22Rv1 (cell line): ENCODE results near the gene ACTN3.

Experiments used
- ZFX ChIP-seq: fragments of 450-650 bp; IDR thresholded peaks from 2 replicates; pipeline ENCODE4 v1.6.1; 2017; ENCODE audit warnings: antibody characterized with exemption, borderline replicate concordance
- TF ChIP-seq, protein P1 (sequence below): fragments of 450-650 bp; IDR thresholded peaks from 2 replicates; pipeline ENCODE4 v1.5.1; 2017; ENCODE audit warnings: mild to moderate bottlenecking

DNA sequence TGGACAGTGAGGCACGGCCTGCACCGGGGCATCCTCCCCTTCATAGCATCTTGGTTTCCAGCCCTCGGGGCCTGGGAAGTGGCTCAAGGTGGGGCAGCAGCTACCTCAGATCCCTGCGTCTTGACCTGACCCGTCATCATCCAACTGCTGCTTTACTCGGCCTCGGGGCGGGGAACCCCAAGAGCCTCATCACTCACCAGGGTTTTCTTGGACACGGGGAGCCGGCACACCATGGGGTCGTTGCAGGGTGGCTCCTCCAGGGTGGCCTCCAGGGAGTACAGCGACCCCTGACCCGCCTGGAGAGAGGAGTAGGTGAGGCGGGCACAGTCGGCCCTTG lies 21.1 kb downstream of the ACTN3 start:
- TF ChIP-seq, protein P1, sequence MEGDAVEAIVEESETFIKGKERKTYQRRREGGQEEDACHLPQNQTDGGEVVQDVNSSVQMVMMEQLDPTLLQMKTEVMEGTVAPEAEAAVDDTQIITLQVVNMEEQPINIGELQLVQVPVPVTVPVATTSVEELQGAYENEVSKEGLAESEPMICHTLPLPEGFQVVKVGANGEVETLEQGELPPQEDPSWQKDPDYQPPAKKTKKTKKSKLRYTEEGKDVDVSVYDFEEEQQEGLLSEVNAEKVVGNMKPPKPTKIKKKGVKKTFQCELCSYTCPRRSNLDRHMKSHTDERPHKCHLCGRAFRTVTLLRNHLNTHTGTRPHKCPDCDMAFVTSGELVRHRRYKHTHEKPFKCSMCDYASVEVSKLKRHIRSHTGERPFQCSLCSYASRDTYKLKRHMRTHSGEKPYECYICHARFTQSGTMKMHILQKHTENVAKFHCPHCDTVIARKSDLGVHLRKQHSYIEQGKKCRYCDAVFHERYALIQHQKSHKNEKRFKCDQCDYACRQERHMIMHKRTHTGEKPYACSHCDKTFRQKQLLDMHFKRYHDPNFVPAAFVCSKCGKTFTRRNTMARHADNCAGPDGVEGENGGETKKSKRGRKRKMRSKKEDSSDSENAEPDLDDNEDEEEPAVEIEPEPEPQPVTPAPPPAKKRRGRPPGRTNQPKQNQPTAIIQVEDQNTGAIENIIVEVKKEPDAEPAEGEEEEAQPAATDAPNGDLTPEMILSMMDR = no peak
- TF ChIP-seq ZFX = no peak
